ENCODE data around the gene MED16.

DNA sequence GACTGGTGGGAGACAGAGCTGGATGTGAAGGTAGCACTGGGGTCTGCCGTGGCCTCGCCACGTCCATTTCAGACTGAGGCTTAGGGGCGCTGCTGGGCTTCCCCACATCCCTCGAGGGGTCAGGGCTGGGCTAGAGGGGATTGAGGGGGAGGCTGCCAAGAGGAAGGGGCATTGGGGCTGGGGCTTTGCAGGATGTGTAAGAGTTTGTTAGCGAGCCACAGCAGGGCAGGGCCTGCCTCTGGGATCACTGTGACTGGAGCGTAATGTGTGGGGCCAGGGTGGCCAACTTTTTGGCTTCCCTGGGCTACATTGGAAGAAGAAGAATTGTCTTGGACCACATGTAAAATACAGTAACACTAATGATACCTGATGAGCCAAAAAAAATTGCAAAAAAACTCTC, 46.9 kb upstream of the MED16 start:
- no peak for TF ChIP-seq CTCF (IDR thresholded peaks at IDR 0.05; ENCODE audit: borderline replicate concordance, extremely low read depth, low read length, poor library complexity, severe bottlenecking)
- TF ChIP-seq EZH2 (IDR thresholded peaks at IDR 0.05; ENCODE audit: borderline replicate concordance, low read depth, low read length, severe bottlenecking) = no peak
